Heart right ventricle (tissue), 16 donors: ENCODE data around the gene SPIN1. TPM values are rescaled to one million over a fixed set of nuclear protein-coding genes. Genes with fewer than 3 reads are reported as not detected.
"Not testable (repeated sequence)": the region's sequence is repeated elsewhere in the genome, so short reads cannot be mapped to it uniquely, and the experiment has no call there.

ENCODE experiments used
- ATAC-seq, 8 donors: fragments of 200-7000 bp; cut with Tn5 transposase; one replicate each; pipeline ENCODE4 v1.9.1; 2020; ENCODE audit warnings: mild to moderate bottlenecking in 8 of 8, moderate library complexity in 8 of 8, moderate number of reproducible peaks in 1 of 8
- DNase-seq, 2 donors: peaks; one replicate each; pipeline ENCODE4 v3.0.0-alpha.2; 2020
- H3K27ac ChIP-seq, 10 donors: fragments of 200-600 bp; sonication (generic) in 2 of 10; one replicate each; pipeline versions ENCODE4 v1.5.0 to v1.8.0; 2020 to 2022; ENCODE audit warnings: mild to moderate bottlenecking in 3 of 10
- H3K27me3 ChIP-seq, 7 donors: fragments of 200-600 bp; one replicate each; pipeline ENCODE4 v1.8.0; 2021 to 2022; ENCODE audit warnings: mild to moderate bottlenecking in 2 of 7
- H3K36me3 ChIP-seq, 9 donors: fragments of 200-600 bp; sonication (generic) in 1 of 9; one replicate each; pipeline versions ENCODE4 v1.5.0 to v1.8.0; 2020 to 2022; ENCODE audit warnings: mild to moderate bottlenecking in 2 of 9
- H3K4me1 ChIP-seq, 9 donors: fragments of 200-600 bp; sonication (generic) in 1 of 9; one replicate each; pipeline versions ENCODE4 v1.5.0 to v1.8.0; 2020 to 2022; ENCODE audit warnings: mild to moderate bottlenecking in 4 of 9
- H3K4me3 ChIP-seq, 10 donors: fragments of 200-600 bp; sonication (generic) in 2 of 10; one replicate each; pipeline versions ENCODE4 v1.5.0 to v1.8.0; 2020 to 2022; ENCODE audit warnings: mild to moderate bottlenecking in 7 of 10, moderate library complexity in 2 of 10
- H3K9me3 ChIP-seq, 11 donors: fragments of 200-600 bp in 10 of 11; sonication (generic) in 2 of 11; one replicate each; pipeline versions ENCODE4 v1.5.0 to v1.8.0; 2013 to 2022; ENCODE audit warnings: mild to moderate bottlenecking in 2 of 11, control low read depth in 1 of 11, moderate library complexity in 1 of 11
- WGBS, 2 donors: extraction: QIAGEN DNeasy Blood & Tissue Kit; methylation state at CpG; one replicate each; pipeline ENCODE4 v1.1.7; 2013; ENCODE audit warnings: inconsistent platforms in 1 of 2; 5-methylcytosine and 5-hydroxymethylcytosine counted together
- intact Hi-C, 10 donors: fragments of 100-400 bp; cut with DNase I; formaldehyde crosslinking; loops; one replicate each; pipeline versions ENCODE4 v1.11.1 to v1.14.2; 2022
- polyA plus RNA-seq, 2 donors: library from polyadenylated mRNA; stranded (reverse); fragments of 200-250 nt; gene quantifications; one replicate each; pipeline ENCODE4 v1.2.3, GENCODE V29; 2013
- total RNA-seq, 10 donors: library from RNA; stranded (reverse); fragmentation: NEBNext Ultra II Directional in 3 of 10; extraction: Animal tissue kit (Norgen Biotek cat#: 25700) in 3 of 10; gene quantifications; one replicate each; pipeline versions ENCODE4 v1.2.1 to v1.2.4, GENCODE V29; 2021 to 2023
- TF ChIP-seq, protein P1 (sequence below), 9 donors: fragments of 200-600 bp; sonication (generic) in 2 of 9; IDR thresholded peaks; one replicate each; pipeline versions ENCODE4 v1.5.0 to v1.8.0; 2021 to 2022; ENCODE audit warnings: antibody characterized with exemption in 9 of 9, mild to moderate bottlenecking in 5 of 9, moderate library complexity in 1 of 9
- donor health status: Arrhythmogenic right ventricular cardiomyopathy.
- donor health status: ischemic (EF 13 %, LVEDD 7.1; RV severe dilation, severe dysfunction).
- donor health status: healthy with polysubstance abuse.
- donor health status: DM: no; HTN: yes; CAD: no.
- donor health status: DM: no; HTN: no; CAD: no.
- donor health status: ischemic (EF 25% LVEDD 6.9; RV normal size, moderate dysfunction).
- donor health status: ischemic (EF 25% LVEDD 5.7; RV mildly dilated, moderate dysfunction).
- donor health status: healthy.
- donor health status: DM: yes; HTN: yes; CAD: no.
- donor health status: Ischemic cardiomyopathy.
- donor health status: ischemic (EF 35%, LVEDD 5.7; RV mildly dilated, moderate dysfunction).
- donor health status: nonischemic (EF 11% LVEDD 7.7; RV severe dilation, severe dysfunction).
- donor health status: DM: yes; HTN: yes; CAD: no.
- donor health status: PGD.
- donor health status: ischemic (EF 29% LVEDD 5.4; RV normal size, mild dysfunction).
- donor health status: nonischemic (EF 23%, LVEDD 6.1; RV moderate dilation, normal function).

SPIN1 gene
- total and polyA plus RNA-seq, 12 donors: 14.9 to 65.0 (median 50.3) TPM

- no peaks in the 10 kb centered on the region for H3K36me3 ChIP-seq
- WGBS, 2 donors: 85 to 87% methylated on average over 2 of the region's 2 CpGs
- no peaks in the 10 kb centered on the region for H3K27me3 ChIP-seq
- no peak for DNase-seq
- TF ChIP-seq, protein P1, sequence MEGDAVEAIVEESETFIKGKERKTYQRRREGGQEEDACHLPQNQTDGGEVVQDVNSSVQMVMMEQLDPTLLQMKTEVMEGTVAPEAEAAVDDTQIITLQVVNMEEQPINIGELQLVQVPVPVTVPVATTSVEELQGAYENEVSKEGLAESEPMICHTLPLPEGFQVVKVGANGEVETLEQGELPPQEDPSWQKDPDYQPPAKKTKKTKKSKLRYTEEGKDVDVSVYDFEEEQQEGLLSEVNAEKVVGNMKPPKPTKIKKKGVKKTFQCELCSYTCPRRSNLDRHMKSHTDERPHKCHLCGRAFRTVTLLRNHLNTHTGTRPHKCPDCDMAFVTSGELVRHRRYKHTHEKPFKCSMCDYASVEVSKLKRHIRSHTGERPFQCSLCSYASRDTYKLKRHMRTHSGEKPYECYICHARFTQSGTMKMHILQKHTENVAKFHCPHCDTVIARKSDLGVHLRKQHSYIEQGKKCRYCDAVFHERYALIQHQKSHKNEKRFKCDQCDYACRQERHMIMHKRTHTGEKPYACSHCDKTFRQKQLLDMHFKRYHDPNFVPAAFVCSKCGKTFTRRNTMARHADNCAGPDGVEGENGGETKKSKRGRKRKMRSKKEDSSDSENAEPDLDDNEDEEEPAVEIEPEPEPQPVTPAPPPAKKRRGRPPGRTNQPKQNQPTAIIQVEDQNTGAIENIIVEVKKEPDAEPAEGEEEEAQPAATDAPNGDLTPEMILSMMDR (IDR thresholded peaks at IDR 0.05): no peak
- no peak overlapping the region for H3K27ac ChIP-seq
- H3K4me3 ChIP-seq: no peak overlapping the region
- no peak for ATAC-seq
- H3K9me3 ChIP-seq: peaks cover 0 to 17% (median 6%) of the 10 kb centered on the region in 11 donors
- no peaks in the 10 kb centered on the region for H3K4me1 ChIP-seq
- intact Hi-C loops: no loop called here
These were observed 33.1 kb upstream of the SPIN1 start for GRCh38 chr9:88355166-88355565.

DNA sequence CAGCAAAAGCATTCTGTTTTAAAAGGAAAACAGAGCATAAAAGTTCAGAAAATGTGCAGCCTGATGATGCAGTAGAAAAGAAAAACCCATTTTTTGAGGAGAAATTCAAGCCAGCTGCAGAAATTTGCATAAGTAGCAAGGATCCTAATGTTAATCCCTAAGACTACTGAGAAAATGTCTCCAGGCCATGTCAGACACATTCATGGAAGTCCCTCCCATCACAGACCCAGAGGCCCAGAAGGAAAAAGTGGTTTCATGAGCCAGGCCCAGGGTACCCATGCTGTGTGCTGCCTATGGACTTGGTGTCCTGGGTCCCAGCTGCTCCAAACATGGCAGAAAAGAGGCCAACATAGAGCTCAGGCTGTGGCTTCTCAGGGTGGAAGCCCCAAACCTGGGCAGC lies 31.0 kb upstream of the SPIN1 start:
- ATAC-seq, intact Hi-C loops, H3K4me1 ChIP-seq, H3K27ac ChIP-seq, H3K4me3 ChIP-seq, H3K36me3 ChIP-seq, DNase-seq: not testable (repeated sequence)
- H3K9me3 ChIP-seq: peaks cover 0 to 17% (median 6%) of the 10 kb centered on the region in 11 donors
- H3K27me3 ChIP-seq: peaks cover 0 to 10% (median 0%) of the 10 kb centered on the region in 7 donors

DNA sequence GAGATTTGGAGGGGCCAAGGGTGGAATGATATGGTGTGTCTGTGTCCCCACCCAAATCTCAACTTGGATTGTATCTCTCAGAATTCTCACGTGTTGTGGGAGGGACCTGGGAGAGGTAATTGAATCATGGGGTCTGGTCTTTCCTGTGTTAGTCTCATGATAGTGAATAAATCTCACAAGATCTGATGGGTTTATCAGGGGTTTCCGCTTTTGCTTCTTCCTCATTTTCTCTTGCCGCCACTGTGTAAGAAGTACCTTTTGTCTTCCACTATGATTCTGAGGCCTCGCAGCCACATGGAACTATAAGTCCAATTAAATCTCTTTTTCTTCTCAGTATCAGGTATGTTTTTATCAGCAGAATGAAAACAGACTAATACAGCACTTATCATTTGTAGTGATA lies 29.5 kb upstream of the SPIN1 start:
- Histone ChIP-seq H3K9me3 (peaks cover 0 to 15% (median 6%) of the 10 kb centered on the region in 11 donors), H3K4me3 (no peak overlapping the region), H3K4me1 (no peaks in the 10 kb centered on the region), H3K36me3 (no peaks in the 10 kb centered on the region), H3K27me3 (peaks cover 0 to 11% (median 0%) of the 10 kb centered on the region in 7 donors), H3K27ac (no peak overlapping the region)
- intact Hi-C loops: no loop called here
- WGBS, 2 donors: 92 to 94% methylated on average over 4 of the region's 4 CpGs
- DNase-seq (no peak), ATAC-seq (no peak)
- TF ChIP-seq, protein P1 (IDR thresholded peaks at IDR 0.05): no peak

DNA sequence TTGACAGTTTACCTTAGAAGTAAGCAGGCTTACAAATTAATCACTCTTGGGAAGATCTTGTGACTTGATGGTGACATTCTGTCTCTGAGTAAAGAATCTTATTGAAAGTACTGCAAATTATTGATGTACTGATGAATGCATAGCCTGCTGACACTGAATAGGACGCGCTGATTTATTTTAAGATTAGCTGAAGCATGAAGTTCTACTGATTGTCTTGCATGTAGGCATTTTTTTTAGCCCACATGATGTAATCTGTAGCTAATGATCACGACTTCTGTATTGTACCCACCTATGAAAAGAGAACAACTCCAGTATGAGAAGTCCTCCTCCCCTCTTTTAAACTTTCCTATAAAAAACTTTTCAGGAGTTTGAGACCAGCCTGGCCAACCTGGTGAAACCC lies 28.3 kb upstream of the SPIN1 start:
- Histone ChIP-seq H3K4me3 (no peak overlapping the region), H3K27ac (no peak overlapping the region), H3K27me3 (peaks cover 0 to 11% (median 0%) of the 10 kb centered on the region in 7 donors), H3K36me3 (no peaks in the 10 kb centered on the region), H3K4me1 (no peaks in the 10 kb centered on the region), H3K9me3 (peaks cover 0 to 5% (median 0%) of the 10 kb centered on the region in 11 donors)
- intact Hi-C loops: no loop called here
- WGBS, 2 donors: 93 to 95% methylated on average over 3 of the region's 3 CpGs
- TF ChIP-seq, protein P1 (IDR thresholded peaks at IDR 0.05): no peak
- ATAC-seq (no peak), DNase-seq (no peak)

GRCh38 chr9:88362681-88363080 lies 25.6 kb upstream of the SPIN1 start:
- Histone ChIP-seq H3K27me3 (peaks cover 0 to 11% (median 0%) of the 10 kb centered on the region in 7 donors), H3K4me3 (no peak overlapping the region), H3K9me3 (peaks cover 0 to 10% (median 0%) of the 10 kb centered on the region in 11 donors), H3K36me3 (no peaks in the 10 kb centered on the region), H3K27ac (no peak overlapping the region), H3K4me1 (no peaks in the 10 kb centered on the region)
- TF ChIP-seq, protein P1 (IDR thresholded peaks at IDR 0.05): no peak
- WGBS, 2 donors: 85 to 88% methylated on average over 2 of the region's 2 CpGs
- no peak for DNase-seq
- intact Hi-C loops: no loop called here
- ATAC-seq: no peak
